BJ (cell line): ENCODE results near the gene CD81. TPM values are rescaled to one million over a fixed set of nuclear protein-coding genes. Genes with fewer than 3 reads are reported as not detected.

Source experiments
- CTCF ChIA-PET: fragments of 350-600 bp; formaldehyde crosslinking; extraction: SDS; loops from one replicate; lab custom pipeline; 2021; ENCODE audit warnings: antibody characterized with exemption, inconsistent platforms; lab: Yijun Ruan, JAX
- POLR2A ChIA-PET: fragments of 300-600 bp; sonication (Branson Sonifier 250); formaldehyde crosslinking; extraction: SDS; loops from one replicate; lab custom pipeline; 2021; ENCODE audit warnings: antibody characterized with exemption; lab: Charles Lee
- DNase-seq: peaks from one replicate; pipeline ENCODE4 v3.0.0-alpha.2; 2011; ENCODE audit warnings: low read depth
- H3K27me3 ChIP-seq: 2 replicates; pipeline ENCODE4 v1.6.0; 2011; ENCODE audit warnings: low read length; ENCODE audit not compliant: control insufficient read depth, insufficient read depth
- H3K36me3 ChIP-seq: 2 replicates; pipeline ENCODE4 v1.5.1; 2011; ENCODE audit warnings: low read length; ENCODE audit not compliant: control insufficient read depth, insufficient read depth
- H3K4me3 ChIP-seq: 2 replicates; pipeline ENCODE4 v1.5.1; 2011; ENCODE audit warnings: low read depth, mild to moderate bottlenecking, control low read depth, low read length
- polyA plus RNA-seq: library from polyadenylated mRNA; depleted of rRNA; stranded (reverse); fragments of >200 nt; gene quantifications from 2 replicates; pipeline ENCODE4 v1.2.3, GENCODE V29; 2011
- TF ChIP-seq, protein P1 (sequence below): IDR thresholded peaks from 2 replicates; pipeline ENCODE4 v1.5.1; 2011; ENCODE audit warnings: low read depth, mild to moderate bottlenecking, control low read depth, inconsistent platforms, low read length, moderate library complexity; ENCODE audit not compliant: insufficient read depth

Gene CD81
- polyA plus RNA-seq, 1 experiment: 875 TPM

DNA sequence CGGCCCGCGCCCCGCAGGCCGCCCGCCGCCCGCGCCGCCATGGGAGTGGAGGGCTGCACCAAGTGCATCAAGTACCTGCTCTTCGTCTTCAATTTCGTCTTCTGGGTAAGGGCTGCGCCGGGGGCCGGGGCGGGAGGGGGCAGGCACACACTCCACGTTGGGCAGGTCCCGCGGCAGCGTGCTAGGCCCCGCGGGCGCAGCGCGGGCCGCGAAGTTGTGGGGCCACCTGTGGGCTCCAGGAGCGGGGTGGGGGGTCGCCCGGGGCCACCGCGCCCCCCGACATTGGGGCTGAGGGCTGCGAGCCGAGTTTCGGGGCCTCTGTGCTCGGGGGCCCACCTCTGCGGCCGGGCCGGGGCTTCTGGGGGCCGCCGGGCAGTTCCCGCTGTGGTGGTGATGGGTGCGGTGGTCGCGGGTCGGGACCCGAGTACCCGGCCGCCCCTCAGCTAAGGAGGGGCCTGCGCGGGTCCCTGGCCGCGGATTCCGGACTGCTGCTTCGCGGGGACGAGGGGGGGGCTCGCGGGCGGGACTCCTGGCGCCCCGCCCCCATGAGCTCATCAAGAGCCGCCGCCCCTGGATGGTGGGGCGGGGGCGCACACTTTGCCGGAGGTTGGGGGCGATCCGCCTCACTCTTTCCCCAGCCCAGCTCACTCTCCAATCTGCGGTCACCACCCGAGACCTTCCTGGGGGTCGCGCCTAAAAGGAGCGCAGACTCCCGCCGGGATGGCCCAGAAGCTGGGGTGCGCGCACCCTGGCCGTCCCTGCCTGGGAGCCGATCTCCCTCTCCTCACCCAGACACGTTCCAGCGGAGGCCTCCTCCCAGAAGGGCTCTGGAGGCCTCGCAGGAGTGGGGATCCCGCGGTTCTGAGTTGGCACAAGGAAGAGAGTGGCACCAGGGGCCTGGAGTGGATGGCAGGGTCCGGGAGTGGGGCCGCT lies 667 bp downstream of the CD81 start:
- DNase-seq: no peak

DNA sequence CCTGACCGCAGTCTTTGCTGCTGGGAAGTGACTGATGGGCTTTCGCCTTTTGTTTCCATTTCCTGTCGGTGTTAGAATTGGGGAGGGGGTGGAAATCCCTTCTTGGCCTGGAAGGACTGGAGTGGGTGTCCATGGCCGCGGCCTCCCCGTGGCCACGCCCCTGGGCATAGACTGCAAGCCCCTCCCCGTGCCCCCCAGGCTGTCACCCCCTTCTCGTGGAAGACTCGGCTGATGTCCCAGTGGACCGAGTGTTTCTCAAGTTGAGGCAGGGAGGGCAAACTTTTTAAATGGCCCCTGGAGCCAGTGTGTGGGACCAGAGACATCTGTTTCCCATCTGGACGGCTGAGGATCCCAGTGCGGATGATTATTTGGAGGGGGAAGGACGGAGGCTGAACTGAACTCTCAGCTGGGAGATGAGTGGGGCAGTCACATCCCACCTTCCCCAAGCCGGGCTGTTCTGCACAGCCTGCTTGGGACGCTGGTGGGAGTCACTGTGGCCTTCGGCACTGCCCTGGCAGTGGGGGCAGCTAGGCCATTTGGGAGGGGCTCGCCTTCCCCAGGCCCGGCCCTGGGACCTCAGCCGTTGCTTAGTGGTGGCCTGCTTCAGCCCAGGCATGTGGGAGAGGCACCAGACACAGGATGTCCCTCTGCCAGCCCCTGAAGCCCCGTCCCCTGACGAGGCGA lies 1.6 kb downstream of the CD81 start:
- peak overlapping the region; percentile 70 for H3K4me3 ChIP-seq
- POLR2A ChIA-PET: interaction anchor here (0.7 to 2.0 kb wide), 2 partner anchors 12 to 72 kb away, joined by 7 to 13 read pairs; no protein-coding TSS in a partner anchor

More for the DNA sequence above, 667 bp downstream of the CD81 start:
- no peaks in the 10 kb centered on the region for H3K27me3 ChIP-seq
- H3K36me3 ChIP-seq: peaks cover 12% of the 10 kb centered on the region
- TF ChIP-seq, protein P1, sequence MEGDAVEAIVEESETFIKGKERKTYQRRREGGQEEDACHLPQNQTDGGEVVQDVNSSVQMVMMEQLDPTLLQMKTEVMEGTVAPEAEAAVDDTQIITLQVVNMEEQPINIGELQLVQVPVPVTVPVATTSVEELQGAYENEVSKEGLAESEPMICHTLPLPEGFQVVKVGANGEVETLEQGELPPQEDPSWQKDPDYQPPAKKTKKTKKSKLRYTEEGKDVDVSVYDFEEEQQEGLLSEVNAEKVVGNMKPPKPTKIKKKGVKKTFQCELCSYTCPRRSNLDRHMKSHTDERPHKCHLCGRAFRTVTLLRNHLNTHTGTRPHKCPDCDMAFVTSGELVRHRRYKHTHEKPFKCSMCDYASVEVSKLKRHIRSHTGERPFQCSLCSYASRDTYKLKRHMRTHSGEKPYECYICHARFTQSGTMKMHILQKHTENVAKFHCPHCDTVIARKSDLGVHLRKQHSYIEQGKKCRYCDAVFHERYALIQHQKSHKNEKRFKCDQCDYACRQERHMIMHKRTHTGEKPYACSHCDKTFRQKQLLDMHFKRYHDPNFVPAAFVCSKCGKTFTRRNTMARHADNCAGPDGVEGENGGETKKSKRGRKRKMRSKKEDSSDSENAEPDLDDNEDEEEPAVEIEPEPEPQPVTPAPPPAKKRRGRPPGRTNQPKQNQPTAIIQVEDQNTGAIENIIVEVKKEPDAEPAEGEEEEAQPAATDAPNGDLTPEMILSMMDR: no peak
- H3K4me3 ChIP-seq: peak overlapping the region; percentile 70
- ChIA-PET CTCF (interaction anchor here (1.3 to 2.6 kb wide), 4 partner anchors 13 to 72 kb away, joined by 3 to 14 read pairs (median 6); partner anchors contain the start of gene TSSC4), POLR2A (interaction anchor here (0.6 to 2.0 kb wide), 3 partner anchors 13 to 224 kb away, joined by 3 to 13 read pairs (median 7); no protein-coding TSS in a partner anchor)

DNA sequence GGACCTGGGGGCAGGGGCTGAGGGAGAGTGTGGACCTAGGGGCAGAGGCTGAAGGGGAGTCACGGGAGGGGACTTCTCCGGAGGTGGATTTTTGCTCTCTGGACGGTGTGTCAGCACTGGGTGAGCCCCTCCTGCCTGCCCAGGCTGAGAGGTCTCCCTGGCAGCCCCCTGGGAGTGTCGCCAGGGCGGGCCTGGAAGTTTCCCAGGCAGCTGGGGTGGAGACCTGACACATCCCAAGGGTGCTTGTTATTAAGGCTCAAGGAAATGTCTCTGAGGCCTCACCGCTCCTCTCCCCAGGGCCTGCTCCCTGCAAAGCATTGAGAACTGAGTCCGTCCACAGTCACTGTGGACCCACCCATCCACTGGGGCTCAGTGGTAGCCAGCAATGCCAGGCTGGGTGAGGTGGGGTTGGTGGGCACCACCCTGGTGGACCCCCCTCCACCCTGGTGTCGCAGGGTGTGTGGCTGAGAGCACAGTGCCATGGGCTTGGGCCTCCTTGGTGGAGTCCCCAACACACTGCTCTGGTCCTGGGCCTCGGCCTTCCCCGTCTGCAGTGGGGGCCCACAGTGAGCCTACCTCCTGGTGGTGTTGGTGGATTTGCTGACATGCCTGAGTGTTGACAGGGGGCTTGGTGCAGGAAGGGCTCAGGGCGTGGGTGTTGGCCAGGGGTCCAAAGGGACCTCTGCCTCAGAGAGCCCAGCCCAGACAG lies 2.5 kb downstream of the CD81 start:
- TF ChIP-seq, protein P1: no peak
- POLR2A ChIA-PET: no interaction called here
- CTCF ChIA-PET: no interaction called here
- no peak for DNase-seq
- Histone ChIP-seq H3K36me3 (peaks cover 13% of the 10 kb centered on the region), H3K27me3 (no peaks in the 10 kb centered on the region), H3K4me3 (peak overlapping the region; percentile 70)

More for the DNA sequence above, 1.6 kb downstream of the CD81 start:
- Histone ChIP-seq H3K36me3 (peaks cover 13% of the 10 kb centered on the region), H3K27me3 (no peaks in the 10 kb centered on the region)
- TF ChIP-seq, protein P1: no peak
- CTCF ChIA-PET: interaction anchor here (0.9 to 2.6 kb wide), 5 partner anchors 9 to 73 kb away, joined by 3 to 14 read pairs (median 5); partner anchors contain the start of gene TSSC4
- DNase-seq: no peak

DNA sequence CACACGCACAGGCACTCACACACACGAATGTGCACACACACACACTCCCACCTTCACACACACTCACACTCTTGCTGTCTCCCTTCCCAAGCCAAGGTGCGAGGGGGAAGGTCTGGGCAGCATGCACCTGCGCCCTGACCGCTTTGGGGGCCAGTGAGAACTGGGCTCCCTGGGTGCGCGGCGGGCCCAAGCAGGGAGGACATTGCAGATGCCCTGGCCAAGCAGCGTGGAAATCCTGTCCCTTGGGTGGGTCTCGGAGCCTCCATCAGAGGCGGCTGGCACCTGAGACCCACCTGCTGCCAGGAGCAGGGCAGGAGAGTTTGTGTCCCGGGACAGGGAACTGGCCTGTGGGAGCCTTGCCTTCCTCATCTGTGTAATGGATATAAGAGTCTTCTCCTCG lies 3.3 kb downstream of the CD81 start:
- H3K36me3 ChIP-seq: peaks cover 13% of the 10 kb centered on the region
- CTCF ChIA-PET: no interaction called here

More for the DNA sequence above, 3.3 kb downstream of the CD81 start:
- POLR2A ChIA-PET: no interaction called here
- Histone ChIP-seq H3K4me3 (peak overlapping the region; percentile 3; the same call in 1 of the 2 replicates), H3K27me3 (no peaks in the 10 kb centered on the region)
- DNase-seq: no peak
- TF ChIP-seq, protein P1: no peak
